Thoracic aorta (tissue), 2 donors: ENCODE data around the gene TKTL1. TPM values are rescaled to one million over a fixed set of nuclear protein-coding genes. Genes with fewer than 3 reads are reported as not detected.

Experiments
- ATAC-seq: fragments of 150-250 bp; one replicate; pipeline ENCODE4 v1.8.0; 2017; ENCODE audit warnings: low read depth; ENCODE audit not compliant: insufficient number of reproducible peaks, low FRiP score
- DNase-seq: peaks from one replicate; pipeline ENCODE4 v3.0.0-alpha.2; 2020; ENCODE audit warnings: low spot score
- H3K27ac ChIP-seq, 2 donors: fragments of 200-600 bp; sonication (generic); 1 replicate in 1 of 2; 2 replicates in 1 of 2; pipeline ENCODE4 v1.5.1; 2016; ENCODE audit warnings: mild to moderate bottlenecking in 2 of 2, moderate library complexity in 2 of 2
- H3K27me3 ChIP-seq: fragments of 200-600 bp; sonication (generic); replicated peaks from 2 replicates; pipeline ENCODE4 v1.6.0; 2016; ENCODE audit warnings: mild to moderate bottlenecking; ENCODE audit not compliant: insufficient read depth
- H3K36me3 ChIP-seq: fragments of 200-600 bp; sonication (generic); one replicate; pipeline ENCODE4 v1.5.1; 2016
- H3K4me1 ChIP-seq, 2 donors: fragments of 200-600 bp; sonication (generic); 1 replicate in 1 of 2; 2 replicates in 1 of 2; pipeline versions ENCODE4 v1.5.1 to v1.6.0; 2016; ENCODE audit warnings: low read depth in 2 of 2, mild to moderate bottlenecking in 1 of 2; ENCODE audit not compliant: control insufficient read depth in 1 of 2
- H3K4me3 ChIP-seq: fragments of 200-600 bp; sonication (generic); 2 replicates; pipeline ENCODE4 v1.5.1; 2016; ENCODE audit warnings: mild to moderate bottlenecking
- H3K9me3 ChIP-seq: fragments of 200-600 bp; sonication (generic); 2 replicates; pipeline ENCODE4 v1.5.1; 2016
- total RNA-seq, 2 donors: library from RNA; depleted of rRNA; stranded (reverse); fragments of >200 nt; gene quantifications; one replicate each; pipeline versions ENCODE4 v1.1.0 to v1.2.3, GENCODE V29; 2016
- TF ChIP-seq, protein P1 (sequence below): fragments of 200-600 bp; sonication (generic); IDR thresholded peaks from one replicate; pipeline ENCODE4 v1.5.1; 2019; ENCODE audit warnings: antibody characterized with exemption

Gene TKTL1
- total RNA-seq, 2 donors from 2014 or later: 0.42 TPM; not detected in 1

DNA sequence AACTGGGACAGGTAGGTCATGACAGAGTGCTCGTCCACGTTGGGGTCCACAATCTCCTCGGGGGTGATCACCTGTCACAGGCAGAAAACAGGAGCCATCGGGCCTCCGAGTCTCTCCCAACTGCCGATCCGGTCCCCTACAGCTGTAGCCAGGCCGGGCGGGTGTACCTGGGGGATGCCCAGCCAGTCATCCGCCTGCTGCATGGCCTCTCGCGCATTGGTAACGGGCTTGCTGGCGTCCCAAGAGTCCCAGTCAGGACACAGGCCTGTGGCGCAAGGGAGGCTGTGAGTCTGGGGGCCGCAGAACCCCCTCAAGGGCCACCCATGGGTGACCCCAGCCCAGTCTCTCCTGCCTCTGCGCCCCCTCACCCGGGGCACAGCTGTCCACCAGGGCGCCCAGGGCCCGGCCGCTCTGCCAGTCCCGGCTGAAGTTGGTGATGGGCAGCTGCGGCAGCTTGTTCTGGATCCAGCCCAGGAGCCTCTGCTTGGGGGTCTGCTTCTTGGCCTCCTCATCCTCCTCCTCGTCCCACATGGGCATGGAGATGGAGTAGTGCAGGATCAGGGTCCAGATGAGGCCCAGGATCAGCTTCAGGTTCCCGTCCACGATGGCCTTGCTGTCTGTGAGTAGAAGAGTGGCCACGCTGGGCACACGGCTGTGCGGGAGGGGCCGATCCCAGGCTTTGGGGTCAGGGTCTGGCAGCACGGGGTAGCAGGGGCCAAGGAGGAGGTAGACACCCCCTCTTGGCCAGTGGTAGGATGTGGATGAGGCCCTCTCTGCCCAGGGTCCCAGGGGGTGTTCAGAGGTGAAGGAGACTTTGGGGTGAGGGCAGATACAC, 72.1 kb downstream of the TKTL1 start:
- peaks cover 11 to 45% of the 10 kb centered on the region in 2 donors for H3K4me1 ChIP-seq
- ATAC-seq (no peak), DNase-seq (no peak)
- H3K4me3 ChIP-seq: peak overlapping the region; percentile 83
- peaks cover 61% of the 10 kb centered on the region for H3K36me3 ChIP-seq
- TF ChIP-seq, protein P1, sequence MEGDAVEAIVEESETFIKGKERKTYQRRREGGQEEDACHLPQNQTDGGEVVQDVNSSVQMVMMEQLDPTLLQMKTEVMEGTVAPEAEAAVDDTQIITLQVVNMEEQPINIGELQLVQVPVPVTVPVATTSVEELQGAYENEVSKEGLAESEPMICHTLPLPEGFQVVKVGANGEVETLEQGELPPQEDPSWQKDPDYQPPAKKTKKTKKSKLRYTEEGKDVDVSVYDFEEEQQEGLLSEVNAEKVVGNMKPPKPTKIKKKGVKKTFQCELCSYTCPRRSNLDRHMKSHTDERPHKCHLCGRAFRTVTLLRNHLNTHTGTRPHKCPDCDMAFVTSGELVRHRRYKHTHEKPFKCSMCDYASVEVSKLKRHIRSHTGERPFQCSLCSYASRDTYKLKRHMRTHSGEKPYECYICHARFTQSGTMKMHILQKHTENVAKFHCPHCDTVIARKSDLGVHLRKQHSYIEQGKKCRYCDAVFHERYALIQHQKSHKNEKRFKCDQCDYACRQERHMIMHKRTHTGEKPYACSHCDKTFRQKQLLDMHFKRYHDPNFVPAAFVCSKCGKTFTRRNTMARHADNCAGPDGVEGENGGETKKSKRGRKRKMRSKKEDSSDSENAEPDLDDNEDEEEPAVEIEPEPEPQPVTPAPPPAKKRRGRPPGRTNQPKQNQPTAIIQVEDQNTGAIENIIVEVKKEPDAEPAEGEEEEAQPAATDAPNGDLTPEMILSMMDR: no peak
- H3K9me3 ChIP-seq: no peaks in the 10 kb centered on the region
- no peaks in the 10 kb centered on the region for H3K27me3 ChIP-seq
- H3K27ac ChIP-seq: peak overlapping the region; percentile 92 to 97

DNA sequence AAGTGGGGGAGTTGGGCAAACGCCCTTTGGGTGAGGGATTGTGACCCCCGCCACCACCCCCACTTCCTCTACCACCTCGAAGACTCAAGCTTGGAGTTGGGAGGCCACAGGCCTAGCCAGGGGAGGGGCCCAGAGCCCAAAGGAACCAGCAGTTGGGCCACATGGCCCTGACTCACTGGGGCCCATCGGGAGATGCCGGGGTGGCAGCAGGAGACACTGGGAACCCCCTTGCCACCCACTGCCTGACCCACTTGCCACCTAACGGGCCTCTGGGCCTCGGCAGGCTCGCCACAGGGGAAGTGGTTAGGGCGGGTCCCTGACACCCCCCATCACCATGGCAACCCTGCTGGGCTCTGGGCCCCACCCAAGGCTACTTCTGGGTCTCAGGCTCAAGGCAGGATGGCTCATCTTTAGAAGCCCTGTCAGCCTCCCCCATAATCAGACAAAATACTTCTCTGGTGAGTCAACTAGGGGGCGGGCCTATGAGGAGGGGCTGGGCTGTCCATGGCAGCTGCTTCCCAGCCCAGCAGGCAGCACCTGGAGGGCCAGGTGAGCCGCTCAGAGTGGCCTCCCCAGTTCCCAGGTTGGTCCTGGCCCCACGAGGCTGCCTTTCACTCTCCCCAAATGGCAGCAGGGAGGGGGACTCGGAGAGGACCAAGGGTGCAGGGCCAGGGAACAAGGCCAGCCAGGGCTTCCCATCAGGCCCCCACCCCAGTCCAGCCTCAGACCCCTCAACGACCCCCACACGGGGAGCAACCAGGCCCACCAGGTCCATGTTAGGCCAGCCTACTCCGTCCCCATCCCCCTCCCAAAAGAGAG, 73.2 kb downstream of the TKTL1 start:
- ATAC-seq (peak; percentile 21), DNase-seq (peak; percentile 67)
- TF ChIP-seq, protein P1: no peak
- peaks cover 55% of the 10 kb centered on the region for H3K36me3 ChIP-seq
- H3K9me3 ChIP-seq: no peaks in the 10 kb centered on the region
- peak overlapping the region; percentile 83 for H3K4me3 ChIP-seq
- no peaks in the 10 kb centered on the region for H3K27me3 ChIP-seq
- H3K4me1 ChIP-seq: peaks cover 11 to 45% of the 10 kb centered on the region in 2 donors
- peak overlapping the region; percentile 92 to 97 for H3K27ac ChIP-seq

DNA sequence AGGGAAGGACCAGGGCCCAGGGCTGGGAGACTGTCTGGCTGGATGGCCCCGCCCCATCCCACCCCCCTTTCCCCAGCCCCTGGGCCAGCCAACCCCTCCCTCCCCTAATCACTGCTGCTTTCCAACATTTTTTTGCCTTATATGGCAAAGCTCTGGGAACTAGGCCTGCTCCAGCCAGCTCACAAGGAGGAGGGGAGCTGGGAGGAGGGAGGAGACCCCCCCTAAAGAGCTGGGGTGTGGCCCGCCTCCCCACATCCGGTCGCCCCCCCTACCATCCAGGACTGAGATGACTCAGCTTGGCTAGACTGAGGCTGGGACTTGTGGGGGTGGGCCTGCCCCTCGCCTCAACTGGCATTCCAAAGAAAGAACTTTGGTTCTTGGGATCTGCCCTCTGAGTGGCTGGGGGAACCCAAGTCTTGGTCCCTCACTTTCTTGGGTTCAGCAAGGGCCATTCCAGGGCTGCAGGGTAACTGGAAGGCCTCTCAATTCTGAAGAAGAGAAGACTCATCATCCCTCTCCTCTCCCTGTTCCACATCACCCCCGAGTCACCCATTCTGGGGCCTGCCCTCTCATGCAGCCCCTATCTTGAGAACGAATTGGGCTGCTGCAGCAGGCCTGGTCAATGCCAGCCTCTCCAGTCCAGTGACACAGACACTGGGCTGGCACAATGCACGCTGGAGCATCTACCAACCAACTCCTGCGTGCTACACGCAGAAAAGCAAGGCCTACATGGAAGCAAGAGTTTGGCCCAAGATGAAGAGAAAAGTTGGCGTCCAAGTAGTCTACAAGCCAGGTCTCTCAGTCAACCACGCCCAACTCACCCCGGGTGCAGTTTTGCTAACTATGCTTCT, 74.1 kb downstream of the TKTL1 start:
- DNase-seq (peak; percentile 59), ATAC-seq (peak; percentile 44)
- Histone ChIP-seq H3K4me3 (peak overlapping the region; percentile 83), H3K4me1 (peaks cover 11 to 37% of the 10 kb centered on the region in 2 donors), H3K36me3 (peaks cover 47% of the 10 kb centered on the region), H3K27me3 (no peaks in the 10 kb centered on the region), H3K9me3 (no peaks in the 10 kb centered on the region), H3K27ac (peak overlapping the region; percentile 92 to 97)
- TF ChIP-seq, protein P1: no peak

DNA sequence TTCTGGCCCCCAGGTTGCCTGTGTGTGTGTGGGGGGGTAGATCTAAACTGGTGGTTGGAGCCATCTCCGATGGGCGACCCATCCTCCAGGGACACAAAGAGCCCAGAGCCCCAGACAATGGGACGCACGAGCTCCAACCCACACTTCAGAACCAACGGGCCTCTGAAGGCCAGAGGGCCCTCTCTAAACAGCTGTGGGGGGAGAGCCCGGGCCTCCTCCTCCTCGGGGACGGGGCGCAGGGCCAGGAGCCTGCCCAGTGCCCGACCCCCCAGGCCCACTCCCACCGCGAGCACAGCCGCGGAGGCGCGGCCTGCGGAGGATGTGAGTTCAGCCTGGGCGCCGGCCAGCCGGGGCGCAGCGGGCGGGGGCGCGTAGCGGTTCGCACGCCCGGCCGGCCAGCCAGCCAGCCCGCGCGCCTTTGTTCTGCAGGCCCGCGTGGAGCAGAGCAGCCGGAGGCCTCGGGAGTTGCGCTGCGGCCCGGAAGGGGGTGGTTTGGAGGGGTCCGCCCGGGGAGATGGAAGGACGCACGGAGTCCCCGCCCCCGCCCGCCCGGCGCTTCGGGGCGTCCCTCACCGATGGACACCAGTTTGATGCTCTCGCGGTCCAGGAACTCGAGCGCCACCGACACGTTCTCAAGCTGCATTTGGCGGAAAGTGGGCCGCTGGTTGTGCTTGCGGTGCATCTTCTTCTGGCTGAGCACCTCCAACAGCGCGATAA, 74.9 kb downstream of the TKTL1 start:
- peaks cover 11 to 34% of the 10 kb centered on the region in 2 donors for H3K4me1 ChIP-seq
- peaks cover 39% of the 10 kb centered on the region for H3K36me3 ChIP-seq
- no peak for ATAC-seq

More for the DNA sequence above, 74.9 kb downstream of the TKTL1 start:
- peak overlapping the region; percentile 88 to 97 for H3K27ac ChIP-seq
- no peaks in the 10 kb centered on the region for H3K9me3 ChIP-seq
- TF ChIP-seq, protein P1: no peak
- DNase-seq: no peak
- H3K27me3 ChIP-seq: no peaks in the 10 kb centered on the region
- H3K4me3 ChIP-seq: peak overlapping the region; percentile 83
